ENCODE measurements around the gene CAMKK2. TPM values are rescaled to one million over a fixed set of nuclear protein-coding genes. Genes with fewer than 3 reads are reported as not detected.
A peak's percentile ranks its signal among the peaks of the same experiment; 100 is the strongest.

CAMKK2 gene
- total and polyA plus RNA-seq, 8 donors, result 9.3 to 26.7 (median 13.0) TPM

DNA sequence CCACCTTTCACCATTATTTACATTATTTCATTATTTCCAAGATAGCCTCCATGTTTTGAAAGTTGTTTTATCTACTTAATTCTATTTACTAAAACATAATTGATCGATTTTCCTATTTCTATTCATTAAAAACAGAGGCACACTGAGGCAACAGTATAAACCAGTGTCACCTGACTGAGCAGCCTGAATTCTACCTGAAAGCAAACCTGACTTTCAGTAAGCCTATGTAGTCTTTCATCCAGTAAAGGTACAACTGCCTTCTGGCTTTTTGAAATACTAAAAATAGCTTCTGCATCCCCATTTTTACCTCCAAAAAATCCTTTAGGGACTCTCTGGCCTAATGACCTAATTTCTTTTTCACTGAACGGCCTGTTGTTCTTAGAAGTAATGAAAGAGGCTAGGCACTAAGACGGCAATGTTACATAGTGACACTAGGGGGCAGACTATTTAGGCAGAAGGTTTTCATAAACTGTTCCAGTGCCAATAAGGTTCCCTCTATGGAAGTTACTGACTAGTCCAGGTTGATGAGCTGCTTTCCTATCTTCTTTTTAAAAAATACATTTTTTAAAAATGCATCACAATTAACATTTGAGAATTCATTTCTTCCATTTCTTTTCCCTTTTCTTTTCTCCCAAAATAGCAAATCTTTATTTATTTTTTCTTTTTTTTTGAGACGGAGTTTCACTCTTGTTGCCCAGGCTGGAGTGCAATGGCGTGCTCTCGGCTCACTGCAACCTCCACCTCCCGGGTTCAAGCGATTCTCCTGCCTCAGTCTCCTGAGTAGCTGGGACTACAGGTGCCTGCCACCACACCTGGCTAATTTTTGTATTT is 38.2 kb upstream of the CAMKK2 start:
- TF ChIP-seq, protein P1, sequence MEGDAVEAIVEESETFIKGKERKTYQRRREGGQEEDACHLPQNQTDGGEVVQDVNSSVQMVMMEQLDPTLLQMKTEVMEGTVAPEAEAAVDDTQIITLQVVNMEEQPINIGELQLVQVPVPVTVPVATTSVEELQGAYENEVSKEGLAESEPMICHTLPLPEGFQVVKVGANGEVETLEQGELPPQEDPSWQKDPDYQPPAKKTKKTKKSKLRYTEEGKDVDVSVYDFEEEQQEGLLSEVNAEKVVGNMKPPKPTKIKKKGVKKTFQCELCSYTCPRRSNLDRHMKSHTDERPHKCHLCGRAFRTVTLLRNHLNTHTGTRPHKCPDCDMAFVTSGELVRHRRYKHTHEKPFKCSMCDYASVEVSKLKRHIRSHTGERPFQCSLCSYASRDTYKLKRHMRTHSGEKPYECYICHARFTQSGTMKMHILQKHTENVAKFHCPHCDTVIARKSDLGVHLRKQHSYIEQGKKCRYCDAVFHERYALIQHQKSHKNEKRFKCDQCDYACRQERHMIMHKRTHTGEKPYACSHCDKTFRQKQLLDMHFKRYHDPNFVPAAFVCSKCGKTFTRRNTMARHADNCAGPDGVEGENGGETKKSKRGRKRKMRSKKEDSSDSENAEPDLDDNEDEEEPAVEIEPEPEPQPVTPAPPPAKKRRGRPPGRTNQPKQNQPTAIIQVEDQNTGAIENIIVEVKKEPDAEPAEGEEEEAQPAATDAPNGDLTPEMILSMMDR (IDR thresholded peaks at IDR 0.05), result peak; percentile 61 to 87 (median 75)
- Histone ChIP-seq H3K9me3 (no peaks in the 10 kb centered on the region), H3K36me3 (peaks cover 0 to 33% (median 4%) of the 10 kb centered on the region in 3 donors), H3K4me1 (peaks cover 8 to 24% (median 19%) of the 10 kb centered on the region in 3 donors), H3K4me3 (no peak overlapping the region), H3K27me3 (no peaks in the 10 kb centered on the region), H3K27ac (no peak overlapping the region)
- 48 to 53% methylated on average over 8 of the region's 8 CpGs for WGBS, 2 donors
- intact Hi-C loops (cut with DNase I), result loop anchor here in 2 of 3 donors (5.0 to 10.0 kb wide), 2 partner anchors 108 to 110 kb away; no protein-coding TSS in a partner anchor
- ATAC-seq (peak; percentile 68 to 92 (median 88)), FAIRE-seq (peak; percentile 83), DNase-seq (no peak)

DNA sequence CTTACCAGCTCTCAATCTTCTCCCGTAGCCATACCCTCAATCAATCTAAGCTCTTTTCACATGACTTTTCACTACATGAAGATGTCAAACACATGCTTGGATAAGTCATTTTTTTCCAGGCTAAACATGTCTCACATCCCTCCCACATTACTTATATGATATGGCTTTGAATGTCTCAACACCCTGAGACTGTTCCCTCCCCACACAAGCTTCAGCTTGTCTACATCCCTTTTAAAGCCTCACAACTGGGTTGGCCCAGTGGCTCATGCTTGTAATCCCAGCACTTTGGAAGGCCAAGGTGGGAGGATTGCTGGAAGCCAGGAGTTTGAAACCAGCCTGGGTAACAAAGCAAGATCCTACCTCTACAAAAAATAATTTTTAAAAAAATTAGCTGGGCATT is 37.2 kb upstream of the CAMKK2 start:
- no peak overlapping the region for H3K4me3 ChIP-seq
- DNase-seq (no peak), ATAC-seq (no peak), FAIRE-seq (no peak)
- H3K27me3 ChIP-seq, result no peaks in the 10 kb centered on the region
- H3K36me3 ChIP-seq, result peaks cover 0 to 36% (median 4%) of the 10 kb centered on the region in 3 donors
- TF ChIP-seq, protein P1 (IDR thresholded peaks at IDR 0.05), result no peak
- peaks cover 8 to 24% (median 19%) of the 10 kb centered on the region in 3 donors for H3K4me1 ChIP-seq
- WGBS, 2 donors, result 91 to 97% methylated on average over 1 of the region's 1 CpG
- no peak overlapping the region for H3K27ac ChIP-seq
- no peaks in the 10 kb centered on the region for H3K9me3 ChIP-seq
- intact Hi-C loops (cut with DNase I), result loop anchor here in 2 of 3 donors (5.0 to 10.0 kb wide), 2 partner anchors 109 to 111 kb away; no protein-coding TSS in a partner anchor

DNA sequence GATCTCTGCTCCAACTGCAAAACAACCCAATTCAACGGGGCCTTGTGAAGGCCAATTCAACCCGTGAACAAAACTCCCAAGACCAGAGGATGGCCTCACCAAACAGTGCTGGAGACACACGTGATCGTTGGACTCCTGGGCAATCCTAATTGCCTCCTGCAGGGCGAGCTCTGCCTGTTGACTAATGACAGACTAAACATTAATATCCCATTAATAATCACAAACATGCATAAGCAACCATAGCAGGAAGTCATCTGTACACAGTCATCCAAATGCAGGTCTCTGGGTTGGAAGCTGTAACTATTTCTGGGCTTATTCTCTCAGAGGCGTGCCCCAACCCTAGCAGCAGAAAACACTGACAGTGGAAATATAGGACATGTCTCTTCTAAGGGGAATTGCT is 34.7 kb upstream of the CAMKK2 start:
- Histone ChIP-seq H3K4me1 (peaks cover 15 to 33% (median 28%) of the 10 kb centered on the region in 3 donors), H3K36me3 (peaks cover 0 to 50% (median 0%) of the 10 kb centered on the region in 3 donors), H3K4me3 (no peak overlapping the region), H3K27me3 (no peaks in the 10 kb centered on the region), H3K27ac (peak overlapping the region in 3 of 4 donors; percentile 6 to 62 (median 53)), H3K9me3 (no peaks in the 10 kb centered on the region)
- intact Hi-C loops (cut with DNase I), result loop anchor here in 2 of 3 donors (5.0 to 10.0 kb wide), 2 partner anchors 111 to 114 kb away; no protein-coding TSS in a partner anchor
- TF ChIP-seq, protein P1 (IDR thresholded peaks at IDR 0.05), result no peak
- ATAC-seq, result peak in 3 of 4 donors; percentile 28 to 54 (median 41)
- no peak for FAIRE-seq
- WGBS, 2 donors, result 56 to 58% methylated on average over 6 of the region's 6 CpGs
- no peak for DNase-seq

DNA sequence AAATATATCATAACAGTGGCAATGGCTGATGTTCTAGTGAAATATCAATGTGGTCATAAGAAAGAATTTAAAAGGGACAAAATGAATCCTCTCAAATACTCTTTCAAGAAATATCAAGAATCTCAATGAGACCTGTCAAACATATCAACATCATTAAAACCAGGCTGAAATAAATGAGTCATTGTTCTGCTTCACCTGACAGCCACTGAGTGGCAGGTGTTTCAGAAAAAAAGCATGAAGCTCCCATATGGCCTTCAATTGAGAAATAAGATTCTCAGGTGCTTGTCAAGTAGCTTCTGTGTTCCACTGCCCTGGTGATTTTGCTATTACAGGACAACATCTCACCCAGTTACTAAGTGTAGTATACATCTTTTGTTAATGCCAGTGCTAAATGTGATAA is 34.2 kb upstream of the CAMKK2 start:
- peak overlapping the region in 3 of 4 donors; percentile 6 to 62 (median 53) for H3K27ac ChIP-seq
- no peaks in the 10 kb centered on the region for H3K27me3 ChIP-seq
- H3K36me3 ChIP-seq, result peaks cover 0 to 49% (median 0%) of the 10 kb centered on the region in 3 donors
- DNase-seq (no peak), ATAC-seq (no peak), FAIRE-seq (no peak)
- H3K4me1 ChIP-seq, result peaks cover 15 to 38% (median 29%) of the 10 kb centered on the region in 3 donors
- no peak overlapping the region for H3K4me3 ChIP-seq
- H3K9me3 ChIP-seq, result no peaks in the 10 kb centered on the region
- intact Hi-C loops (cut with DNase I), result loop anchor here in 2 of 3 donors (5.0 to 10.0 kb wide), 2 partner anchors 112 to 114 kb away; no protein-coding TSS in a partner anchor
- TF ChIP-seq, protein P1 (IDR thresholded peaks at IDR 0.05), result no peak
